ENCODE results near the gene FAM114A2.

FAM114A2 gene

DNA sequence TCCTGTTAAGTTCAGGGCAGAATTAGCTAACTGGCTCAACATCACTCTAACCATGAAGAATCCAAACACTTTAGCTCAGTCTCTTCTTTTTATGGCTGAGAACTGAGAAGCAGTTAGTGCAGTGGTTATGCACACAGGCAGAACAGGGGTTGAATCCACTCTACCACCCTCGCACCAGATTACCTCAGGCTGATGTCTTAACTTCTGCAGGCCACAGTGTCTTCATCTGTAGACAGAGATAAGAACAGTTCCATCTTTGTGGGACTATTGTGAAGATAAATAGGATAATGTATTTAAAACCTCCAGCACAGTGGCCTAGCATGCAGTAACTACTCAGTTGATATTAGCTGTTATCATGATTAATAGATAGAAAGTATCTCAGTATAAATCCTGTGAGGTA is 54.8 kb downstream of the FAM114A2 start:
- DNase-seq (ENCODE audit: low spot score): no peak

- DNase-seq (ENCODE audit: low spot score): no peak
Measured at GRCh38 chr5:153981905-153982605, 56.7 kb downstream of the FAM114A2 start.

GRCh38 chr5:153979028-153979783 is 59.5 kb downstream of the FAM114A2 start:
- no peak for DNase-seq (ENCODE audit: low spot score)

GRCh38 chr5:153974813-153975163 is 63.9 kb downstream of the FAM114A2 start:
- DNase-seq (ENCODE audit: low spot score): peak; percentile 36

GRCh38 chr5:153974131-153974812 is 64.4 kb downstream of the FAM114A2 start:
- peak; percentile 76 for DNase-seq (ENCODE audit: low spot score)

- no peak for DNase-seq (ENCODE audit: low spot score)
Measured at GRCh38 chr5:153972240-153972639, 66.5 kb downstream of the FAM114A2 start.

DNA sequence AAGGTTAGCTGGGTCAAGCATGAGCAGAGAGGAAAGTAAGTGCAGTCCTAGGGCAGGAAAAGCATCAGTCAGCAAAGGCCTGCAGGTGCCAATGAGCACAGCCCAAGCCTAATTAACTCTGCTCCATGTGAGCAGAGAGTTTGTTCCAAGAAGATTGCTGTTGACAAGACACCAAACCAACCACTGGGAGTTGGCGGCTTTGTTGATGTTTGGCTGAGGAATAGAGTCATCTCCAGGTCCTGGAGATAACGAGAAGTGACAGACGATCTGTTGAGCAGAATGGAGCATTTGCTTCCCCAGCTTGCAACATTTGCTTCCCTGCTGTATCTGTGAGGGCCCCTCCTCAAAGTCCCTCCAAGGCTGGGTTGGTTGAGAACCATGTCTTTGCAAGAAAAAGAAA is 68.2 kb downstream of the FAM114A2 start:
- no peak for DNase-seq (ENCODE audit: low spot score)

DNA sequence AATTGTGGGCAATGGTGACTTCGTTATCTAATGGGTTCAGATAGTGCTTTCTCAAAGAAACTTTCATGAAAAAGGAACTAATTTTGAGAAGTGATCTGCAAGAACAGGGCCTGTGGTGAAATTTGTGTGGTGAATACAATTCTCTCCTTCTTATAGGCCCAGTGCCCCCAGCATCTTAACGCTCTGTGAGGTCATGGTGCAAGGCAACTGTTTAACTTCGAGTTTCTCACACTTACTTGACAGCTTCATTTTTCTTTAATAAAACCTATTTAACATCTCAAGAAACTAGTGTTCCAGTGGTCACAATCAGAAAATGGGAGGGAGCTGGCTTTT is 69.2 kb downstream of the FAM114A2 start:
- DNase-seq (ENCODE audit: low spot score): no peak

GRCh38 chr5:153968761-153969562 is 69.7 kb downstream of the FAM114A2 start:
- no peak for DNase-seq (ENCODE audit: low spot score)

DNA sequence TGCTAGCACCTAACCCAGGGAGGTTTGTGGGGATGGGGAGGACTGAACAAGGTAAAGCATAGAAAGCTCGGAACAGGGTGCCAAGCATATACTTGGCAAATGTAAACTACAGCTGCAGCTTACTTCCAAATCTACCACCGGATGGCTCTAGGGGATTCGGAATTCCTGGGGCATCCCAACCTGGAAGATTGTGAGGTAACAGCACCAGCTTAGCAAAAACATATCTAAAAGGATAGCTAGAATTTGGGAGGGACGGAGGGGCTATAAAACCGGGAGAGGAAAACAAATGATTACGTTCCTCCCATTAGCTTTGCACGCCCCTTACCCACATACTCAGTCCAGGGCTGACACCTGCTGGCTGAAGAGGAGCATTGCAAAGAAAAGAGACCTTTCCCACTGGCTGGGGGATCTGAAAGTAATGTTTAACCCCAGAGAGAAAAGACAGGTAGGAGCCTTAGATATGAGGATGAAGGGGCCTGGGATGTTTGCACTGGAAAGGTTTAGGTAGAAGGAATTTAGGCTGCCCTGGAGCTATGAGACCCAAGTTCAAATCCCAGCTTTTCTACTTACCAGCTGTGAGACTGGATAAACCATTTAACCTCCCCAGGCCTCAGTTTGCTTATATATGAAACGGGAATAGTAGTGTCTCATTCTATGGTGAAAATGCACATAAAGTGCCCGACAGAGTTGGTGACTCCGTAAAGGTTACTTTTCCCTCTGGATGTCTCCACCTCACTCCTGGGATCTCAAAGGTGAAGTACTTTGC is 73.6 kb downstream of the FAM114A2 start:
- peak; percentile 86 for DNase-seq (ENCODE audit: low spot score)

- DNase-seq (ENCODE audit: low spot score): no peak
Measured at GRCh38 chr5:153964191-153964879, 74.4 kb downstream of the FAM114A2 start.

- DNase-seq (ENCODE audit: low spot score): no peak
Measured at GRCh38 chr5:153960269-153961215, 78.2 kb downstream of the FAM114A2 start.

GRCh38 chr5:153959134-153959957 is 79.4 kb downstream of the FAM114A2 start:
- peak; percentile 77 for DNase-seq (ENCODE audit: low spot score)

DNA sequence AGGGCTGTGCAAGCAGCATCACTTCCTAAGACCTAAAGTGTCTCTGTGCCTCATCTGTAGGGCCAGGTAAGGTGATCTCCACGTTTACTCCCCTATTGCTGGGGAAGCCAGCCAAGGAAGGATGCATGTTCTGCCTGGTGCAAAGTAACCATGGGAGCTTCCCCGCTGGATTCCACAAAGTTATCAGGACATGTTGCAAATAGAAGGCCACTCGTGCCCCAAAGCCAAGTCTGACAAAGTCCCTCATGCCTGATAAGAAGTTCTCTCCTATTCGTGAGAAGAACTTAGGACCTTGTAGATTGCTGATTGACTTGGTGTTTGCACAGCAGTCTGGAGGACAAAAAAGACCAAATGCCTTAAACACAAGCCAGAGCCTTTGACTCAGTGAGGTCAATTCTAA is 81.5 kb downstream of the FAM114A2 start:
- DNase-seq (ENCODE audit: low spot score): no peak

DNA sequence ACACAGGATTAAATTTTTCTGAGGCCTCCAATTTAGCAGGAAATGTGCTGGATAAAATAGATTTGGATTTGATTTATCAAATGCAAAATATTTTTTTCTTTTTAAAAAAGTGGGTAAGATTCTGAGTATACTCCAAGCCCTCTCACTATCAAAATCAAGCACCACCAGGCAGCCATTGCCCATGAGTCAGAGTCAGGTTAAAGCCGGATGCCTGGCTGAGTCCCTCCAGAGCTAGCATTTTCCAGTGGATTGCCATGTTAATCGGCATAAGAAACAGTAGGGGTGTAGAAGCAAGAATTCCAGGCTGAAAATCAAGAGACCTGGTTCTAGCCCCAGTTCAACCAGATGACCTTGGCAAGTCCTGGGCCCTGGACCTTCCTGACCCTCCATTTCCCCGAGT is 85.3 kb downstream of the FAM114A2 start:
- peak; percentile 46 for DNase-seq (ENCODE audit: low spot score)

DNA sequence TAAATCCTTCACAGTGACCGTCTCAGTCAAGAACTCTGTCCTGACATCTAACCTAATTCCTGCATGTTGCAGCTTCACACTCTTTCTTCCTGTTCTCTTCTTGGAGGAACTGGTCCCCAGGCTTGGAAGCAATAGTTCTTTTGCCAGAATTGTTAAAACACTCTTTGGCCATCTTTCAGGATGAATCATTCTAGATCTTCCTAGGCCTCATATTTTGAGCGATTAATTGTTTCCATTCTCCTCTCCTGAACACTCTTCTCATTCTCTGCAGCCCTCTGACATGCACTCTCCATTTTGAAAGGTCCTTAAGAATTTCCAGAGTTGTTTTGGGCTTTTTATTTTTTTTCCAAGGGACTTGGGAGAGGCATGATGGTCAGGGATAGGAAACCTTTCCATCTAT is 85.8 kb downstream of the FAM114A2 start:
- DNase-seq (ENCODE audit: low spot score): peak; percentile 65

- no peak for DNase-seq (ENCODE audit: low spot score)
Measured at GRCh38 chr5:153952057-153952456, 86.7 kb downstream of the FAM114A2 start.

DNA sequence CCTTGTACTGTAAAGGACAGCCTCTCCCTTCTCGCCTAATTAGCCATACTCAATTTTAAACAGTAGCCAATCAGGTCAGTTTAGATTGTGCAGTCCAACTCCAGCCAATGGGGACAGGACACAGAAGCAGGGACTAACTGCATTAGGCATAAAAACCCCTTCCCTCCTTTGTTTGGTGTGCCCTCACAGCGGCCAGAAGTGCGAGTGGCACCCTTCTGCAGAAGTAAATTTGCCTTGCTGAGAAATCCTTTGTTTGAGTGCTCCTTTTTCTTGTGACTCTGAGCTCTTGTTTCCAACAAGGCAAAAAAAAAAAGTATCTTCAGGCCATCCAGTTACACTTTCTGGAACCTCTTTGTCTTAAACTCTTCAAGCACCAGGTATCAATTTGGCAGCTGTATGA is 97.4 kb downstream of the FAM114A2 start:
- DNase-seq (ENCODE audit: low spot score): no peak

All from AG20443 (cell line).